HepG2 (cell line): ENCODE results near the gene KIF19. TPM values are rescaled to one million over a fixed set of nuclear protein-coding genes. Genes with fewer than 3 reads are reported as not detected.

Experiments used
- CENPX ChIP-seq: sonication (generic); formaldehyde crosslinking; IDR thresholded peaks from 2 replicates; pipeline ENCODE4 v1.9.0; 2021; ENCODE audit warnings: mild to moderate bottlenecking, missing genetic modification reagents, moderate library complexity
- FOXP1 ChIP-seq, 2 experiments: fragments of 450-650 bp in 1 of 2; IDR thresholded peaks; 2 replicates each; pipeline ENCODE4 v1.6.1; 2017 to 2018; ENCODE audit warnings: antibody characterized with exemption in 1 of 2
- JUNB ChIP-seq: sonication (generic); formaldehyde crosslinking; IDR thresholded peaks from 2 replicates; pipeline ENCODE4 v1.8.0; 2022; ENCODE audit warnings: missing genetic modification reagents, mild to moderate bottlenecking, borderline replicate concordance
- KLF13 ChIP-seq: sonication (generic); formaldehyde crosslinking; IDR thresholded peaks from 2 replicates; pipeline ENCODE4 v1.4.0; 2020; ENCODE audit warnings: mild to moderate bottlenecking, missing genetic modification reagents
- KLF16 ChIP-seq, 2 experiments: sonication (generic) in 1 of 2; formaldehyde crosslinking in 1 of 2; IDR thresholded peaks; 2 replicates each; pipeline versions ENCODE4 v1.6.1 to v1.8.0; 2016 to 2023; ENCODE audit warnings: missing genetic modification reagents in 2 of 2, missing compliant biosample characterization in 1 of 2
- KMT2A ChIP-seq: sonication (generic); formaldehyde crosslinking; IDR thresholded peaks from 2 replicates; pipeline ENCODE4 v1.4.0; 2020; ENCODE audit warnings: missing genetic modification reagents
- MLLT10 ChIP-seq: sonication (generic); formaldehyde crosslinking; IDR thresholded peaks from 2 replicates; pipeline ENCODE4 v1.4.0; 2020; ENCODE audit warnings: missing genetic modification reagents
- NONO ChIP-seq, 2 experiments: fragments of 450-650 bp in 1 of 2; sonication (generic) in 1 of 2; formaldehyde crosslinking in 1 of 2; IDR thresholded peaks in 1 of 2; conservative IDR thresholded peaks in 1 of 2; 2 replicates each; pipeline versions ENCODE4 v1.6.1 to v1.8.0; 2017 to 2022; ENCODE audit warnings: mild to moderate bottlenecking in 1 of 2, missing genetic modification reagents in 1 of 2, moderate library complexity in 1 of 2
- POLR2A ChIP-seq, 2 experiments: IDR thresholded peaks; 2 replicates each; pipeline ENCODE4 v1.6.1; 2011; ENCODE audit warnings: low read depth in 2 of 2, low read length in 2 of 2, mild to moderate bottlenecking in 1 of 2, moderate library complexity in 1 of 2; ENCODE audit not compliant: insufficient read depth in 1 of 2
- RARA ChIP-seq: IDR thresholded peaks from 2 replicates; pipeline ENCODE4 v1.6.1; 2016; ENCODE audit warnings: missing genetic modification reagents, missing compliant biosample characterization
- RBFOX2 ChIP-seq: fragments of 200-400 bp; formaldehyde crosslinking; IDR thresholded peaks from 2 replicates; pipeline ENCODE4 v1.6.1; 2017; ENCODE audit warnings: low read depth, mild to moderate bottlenecking, low read length
- SAP130 ChIP-seq: IDR thresholded peaks from 2 replicates; pipeline ENCODE4 v1.6.1; 2016; ENCODE audit warnings: low read depth
- SIX1 ChIP-seq: sonication (generic); formaldehyde crosslinking; IDR thresholded peaks from 2 replicates; pipeline ENCODE4 v1.4.0; 2020; ENCODE audit warnings: missing genetic modification reagents, borderline replicate concordance
- ZNF670 ChIP-seq: sonication (generic); formaldehyde crosslinking; IDR thresholded peaks from 2 replicates; pipeline ENCODE4 v1.8.0; 2022; ENCODE audit warnings: mild to moderate bottlenecking, missing genetic modification reagents, borderline replicate concordance
- polyA plus RNA-seq, 8 experiments: library from polyadenylated mRNA; depleted of rRNA in 3 of 8; stranded (reverse) in 7 of 8; unstranded in 1 of 8; fragments of >200 nt; fragmentation: Illumina TruSeq in 4 of 8; extraction: Trizol in 4 of 8; gene quantifications; 2 replicates each; pipeline versions ENCODE4 v1.2.1 to v1.2.3, GENCODE V29; 2011 to 2016; ENCODE audit warnings: low read depth in 4 of 8, missing spikeins in 1 of 8, mixed read lengths in 1 of 8; ENCODE audit not compliant: insufficient read depth in 1 of 8
- total RNA-seq, 5 experiments: library from RNA; depleted of rRNA; stranded (reverse); fragments of >200 nt; fragmentation: Illumina TruSeq; extraction: Trizol; gene quantifications; 2 replicates each; pipeline ENCODE4 v1.2.3, GENCODE V29; 2016; ENCODE audit warnings: low read depth in 1 of 5
- TF ChIP-seq, protein P1 (sequence below): sonication (generic); formaldehyde crosslinking; IDR thresholded peaks from 2 replicates; pipeline ENCODE4 v1.9.0; 2022; ENCODE audit warnings: missing genetic modification reagents, mild to moderate bottlenecking, borderline replicate concordance
- TF ChIP-seq, protein P2 (sequence below): sonication (generic); formaldehyde crosslinking; IDR thresholded peaks from 2 replicates; pipeline ENCODE4 v1.4.0; 2020; ENCODE audit warnings: mild to moderate bottlenecking, missing genetic modification reagents, borderline replicate concordance
- TF ChIP-seq, protein P3 (sequence below): sonication (generic); formaldehyde crosslinking; IDR thresholded peaks from 2 replicates; pipeline ENCODE4 v1.8.1; 2023; ENCODE audit warnings: missing genetic modification reagents, mild to moderate bottlenecking, borderline replicate concordance
- TF ChIP-seq, protein P4 (sequence below): sonication (generic); formaldehyde crosslinking; IDR thresholded peaks from 2 replicates; pipeline ENCODE4 v1.5.1; 2020; ENCODE audit warnings: mild to moderate bottlenecking, missing genetic modification reagents, moderate library complexity

Gene KIF19
- total and polyA plus RNA-seq, 2 of the 13 experiments (the other 11 are each of a cell fraction or from before 2014, with no cell fraction given): not detected

DNA sequence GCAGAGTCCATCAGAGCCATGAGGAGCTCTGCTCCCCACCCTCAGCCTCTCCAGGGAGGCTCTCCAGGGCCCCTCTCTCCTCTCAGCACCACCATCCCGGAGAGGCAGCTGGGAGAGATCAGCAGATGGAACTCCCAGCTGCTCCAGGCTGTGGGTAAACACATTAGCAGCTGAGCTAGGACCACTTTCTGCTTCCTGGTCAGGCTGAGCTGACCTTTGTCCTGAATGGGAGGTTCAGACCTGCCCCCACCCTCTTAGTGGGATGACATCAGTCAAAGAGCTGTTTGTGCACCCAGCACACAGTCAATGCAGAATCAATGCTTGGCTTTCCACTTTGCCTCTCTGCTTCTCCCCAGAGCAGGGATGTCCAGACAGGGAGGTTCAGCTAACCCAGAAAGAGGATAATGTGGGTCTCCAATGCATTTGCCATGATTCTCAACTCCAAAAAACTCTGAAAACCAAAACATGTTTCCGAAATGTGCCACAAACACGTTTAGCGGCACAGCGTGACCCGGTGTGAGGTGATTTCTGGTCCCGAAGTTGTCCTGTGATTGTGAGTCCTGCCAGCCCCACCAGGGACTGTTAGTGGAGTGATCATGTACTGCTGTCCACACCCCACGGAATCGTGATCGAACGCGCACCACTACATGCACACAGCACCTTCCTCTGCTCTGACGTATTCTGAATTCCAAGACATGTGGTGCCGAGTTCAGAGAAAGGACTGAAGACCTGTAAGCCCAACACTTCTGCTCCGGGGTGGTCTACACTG lies 48.0 kb downstream of the KIF19 start (continued):
- TF ChIP-seq MLLT10 (CRISPR knock-in tag): no peak
- no peak for TF ChIP-seq JUNB (CRISPR knock-in tag)
- TF ChIP-seq, protein P1, sequence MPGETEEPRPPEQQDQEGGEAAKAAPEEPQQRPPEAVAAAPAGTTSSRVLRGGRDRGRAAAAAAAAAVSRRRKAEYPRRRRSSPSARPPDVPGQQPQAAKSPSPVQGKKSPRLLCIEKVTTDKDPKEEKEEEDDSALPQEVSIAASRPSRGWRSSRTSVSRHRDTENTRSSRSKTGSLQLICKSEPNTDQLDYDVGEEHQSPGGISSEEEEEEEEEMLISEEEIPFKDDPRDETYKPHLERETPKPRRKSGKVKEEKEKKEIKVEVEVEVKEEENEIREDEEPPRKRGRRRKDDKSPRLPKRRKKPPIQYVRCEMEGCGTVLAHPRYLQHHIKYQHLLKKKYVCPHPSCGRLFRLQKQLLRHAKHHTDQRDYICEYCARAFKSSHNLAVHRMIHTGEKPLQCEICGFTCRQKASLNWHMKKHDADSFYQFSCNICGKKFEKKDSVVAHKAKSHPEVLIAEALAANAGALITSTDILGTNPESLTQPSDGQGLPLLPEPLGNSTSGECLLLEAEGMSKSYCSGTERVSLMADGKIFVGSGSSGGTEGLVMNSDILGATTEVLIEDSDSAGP: peak; percentile 49; the same call in 1 of the 2 replicates
- TF ChIP-seq KMT2A: 0 out of 2 replicates have a peak, but pooled peaks have one; percentile 52
- TF ChIP-seq SIX1 (CRISPR knock-in tag): peak; percentile 39; the same call in 1 of the 2 replicates
- peak in 1 of 2 experiments; percentile 87; a peak in 1 of 4 replicates for TF ChIP-seq KLF16 (CRISPR knock-in tag; IDR thresholded peaks at IDR 0.05)
- TF ChIP-seq, protein P2, sequence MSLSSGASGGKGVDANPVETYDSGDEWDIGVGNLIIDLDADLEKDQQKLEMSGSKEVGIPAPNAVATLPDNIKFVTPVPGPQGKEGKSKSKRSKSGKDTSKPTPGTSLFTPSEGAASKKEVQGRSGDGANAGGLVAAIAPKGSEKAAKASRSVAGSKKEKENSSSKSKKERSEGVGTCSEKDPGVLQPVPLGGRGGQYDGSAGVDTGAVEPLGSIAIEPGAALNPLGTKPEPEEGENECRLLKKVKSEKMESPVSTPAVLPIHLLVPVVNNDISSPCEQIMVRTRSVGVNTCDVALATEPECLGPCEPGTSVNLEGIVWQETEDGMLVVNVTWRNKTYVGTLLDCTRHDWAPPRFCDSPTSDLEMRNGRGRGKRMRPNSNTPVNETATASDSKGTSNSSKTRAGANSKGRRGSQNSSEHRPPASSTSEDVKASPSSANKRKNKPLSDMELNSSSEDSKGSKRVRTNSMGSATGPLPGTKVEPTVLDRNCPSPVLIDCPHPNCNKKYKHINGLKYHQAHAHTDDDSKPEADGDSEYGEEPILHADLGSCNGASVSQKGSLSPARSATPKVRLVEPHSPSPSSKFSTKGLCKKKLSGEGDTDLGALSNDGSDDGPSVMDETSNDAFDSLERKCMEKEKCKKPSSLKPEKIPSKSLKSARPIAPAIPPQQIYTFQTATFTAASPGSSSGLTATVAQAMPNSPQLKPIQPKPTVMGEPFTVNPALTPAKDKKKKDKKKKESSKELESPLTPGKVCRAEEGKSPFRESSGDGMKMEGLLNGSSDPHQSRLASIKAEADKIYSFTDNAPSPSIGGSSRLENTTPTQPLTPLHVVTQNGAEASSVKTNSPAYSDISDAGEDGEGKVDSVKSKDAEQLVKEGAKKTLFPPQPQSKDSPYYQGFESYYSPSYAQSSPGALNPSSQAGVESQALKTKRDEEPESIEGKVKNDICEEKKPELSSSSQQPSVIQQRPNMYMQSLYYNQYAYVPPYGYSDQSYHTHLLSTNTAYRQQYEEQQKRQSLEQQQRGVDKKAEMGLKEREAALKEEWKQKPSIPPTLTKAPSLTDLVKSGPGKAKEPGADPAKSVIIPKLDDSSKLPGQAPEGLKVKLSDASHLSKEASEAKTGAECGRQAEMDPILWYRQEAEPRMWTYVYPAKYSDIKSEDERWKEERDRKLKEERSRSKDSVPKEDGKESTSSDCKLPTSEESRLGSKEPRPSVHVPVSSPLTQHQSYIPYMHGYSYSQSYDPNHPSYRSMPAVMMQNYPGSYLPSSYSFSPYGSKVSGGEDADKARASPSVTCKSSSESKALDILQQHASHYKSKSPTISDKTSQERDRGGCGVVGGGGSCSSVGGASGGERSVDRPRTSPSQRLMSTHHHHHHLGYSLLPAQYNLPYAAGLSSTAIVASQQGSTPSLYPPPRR (CRISPR knock-in tag): no peak; the same call in 1 of the 2 replicates
- TF ChIP-seq, protein P3, sequence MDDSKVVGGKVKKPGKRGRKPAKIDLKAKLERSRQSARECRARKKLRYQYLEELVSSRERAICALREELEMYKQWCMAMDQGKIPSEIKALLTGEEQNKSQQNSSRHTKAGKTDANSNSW: no peak
- no peak for TF ChIP-seq KLF13 (CRISPR knock-in tag)
- TF ChIP-seq, protein P4, sequence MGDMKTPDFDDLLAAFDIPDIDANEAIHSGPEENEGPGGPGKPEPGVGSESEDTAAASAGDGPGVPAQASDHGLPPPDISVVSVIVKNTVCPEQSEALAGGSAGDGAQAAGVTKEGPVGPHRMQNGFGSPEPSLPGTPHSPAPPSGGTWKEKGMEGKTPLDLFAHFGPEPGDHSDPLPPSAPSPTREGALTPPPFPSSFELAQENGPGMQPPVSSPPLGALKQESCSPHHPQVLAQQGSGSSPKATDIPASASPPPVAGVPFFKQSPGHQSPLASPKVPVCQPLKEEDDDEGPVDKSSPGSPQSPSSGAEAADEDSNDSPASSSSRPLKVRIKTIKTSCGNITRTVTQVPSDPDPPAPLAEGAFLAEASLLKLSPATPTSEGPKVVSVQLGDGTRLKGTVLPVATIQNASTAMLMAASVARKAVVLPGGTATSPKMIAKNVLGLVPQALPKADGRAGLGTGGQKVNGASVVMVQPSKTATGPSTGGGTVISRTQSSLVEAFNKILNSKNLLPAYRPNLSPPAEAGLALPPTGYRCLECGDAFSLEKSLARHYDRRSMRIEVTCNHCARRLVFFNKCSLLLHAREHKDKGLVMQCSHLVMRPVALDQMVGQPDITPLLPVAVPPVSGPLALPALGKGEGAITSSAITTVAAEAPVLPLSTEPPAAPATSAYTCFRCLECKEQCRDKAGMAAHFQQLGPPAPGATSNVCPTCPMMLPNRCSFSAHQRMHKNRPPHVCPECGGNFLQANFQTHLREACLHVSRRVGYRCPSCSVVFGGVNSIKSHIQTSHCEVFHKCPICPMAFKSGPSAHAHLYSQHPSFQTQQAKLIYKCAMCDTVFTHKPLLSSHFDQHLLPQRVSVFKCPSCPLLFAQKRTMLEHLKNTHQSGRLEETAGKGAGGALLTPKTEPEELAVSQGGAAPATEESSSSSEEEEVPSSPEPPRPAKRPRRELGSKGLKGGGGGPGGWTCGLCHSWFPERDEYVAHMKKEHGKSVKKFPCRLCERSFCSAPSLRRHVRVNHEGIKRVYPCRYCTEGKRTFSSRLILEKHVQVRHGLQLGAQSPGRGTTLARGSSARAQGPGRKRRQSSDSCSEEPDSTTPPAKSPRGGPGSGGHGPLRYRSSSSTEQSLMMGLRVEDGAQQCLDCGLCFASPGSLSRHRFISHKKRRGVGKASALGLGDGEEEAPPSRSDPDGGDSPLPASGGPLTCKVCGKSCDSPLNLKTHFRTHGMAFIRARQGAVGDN (CRISPR knock-in tag): peak; percentile 75
- no peak for TF ChIP-seq NONO (IDR thresholded peaks at IDR 0.05)
- peak; percentile 89 for TF ChIP-seq NONO (CRISPR knock-in tag; conservative IDR thresholded peaks at IDR 0.05)
- peak; percentile 60; the same call in 1 of the 2 replicates for TF ChIP-seq FOXP1 (IDR thresholded peaks at IDR 0.05)
- peak; percentile 89 for TF ChIP-seq FOXP1 (CRISPR knock-in tag; IDR thresholded peaks at IDR 0.05)
- peak; percentile 77 for TF ChIP-seq RARA
- no peak for TF ChIP-seq POLR2A (IDR thresholded peaks at IDR 0.05; ENCODE audit: insufficient read depth in 1 of 2, low read depth in 2 of 2, low read length in 2 of 2)
- TF ChIP-seq SAP130 (CRISPR knock-in tag): peak; percentile 97
- TF ChIP-seq RBFOX2: no peak
- TF ChIP-seq CENPX (CRISPR knock-in tag): no peak
- peak; percentile 70; the same call in 1 of the 2 replicates for TF ChIP-seq ZNF670 (CRISPR knock-in tag)
